Parathyroid adenoma (tissue), 2 donors: ENCODE measurements around the gene CARD16.

Experiments used
- H2AFZ ChIP-seq: fragments of 300-600 bp; sonication (generic); one replicate; pipeline ENCODE4 v1.7.0; 2017; ENCODE audit warnings: antibody characterized with exemption, mild to moderate bottlenecking
- H3K27ac ChIP-seq: fragments of 300-600 bp; sonication (generic); one replicate; pipeline ENCODE4 v1.7.0; 2017
- H3K27me3 ChIP-seq: fragments of 300-600 bp; sonication (generic); one replicate; pipeline ENCODE4 v1.7.0; 2017; ENCODE audit warnings: low read length; ENCODE audit not compliant: control insufficient read depth, insufficient read depth
- H3K36me3 ChIP-seq: fragments of 300-600 bp; sonication (generic); one replicate; pipeline ENCODE4 v1.7.0; 2017; ENCODE audit warnings: low read length; ENCODE audit not compliant: control insufficient read depth, insufficient read depth
- H3K4me1 ChIP-seq: fragments of 300-600 bp; sonication (generic); one replicate; pipeline ENCODE4 v1.7.0; 2017; ENCODE audit warnings: control low read depth
- H3K4me2 ChIP-seq: fragments of 300-600 bp; sonication (generic); one replicate; pipeline ENCODE4 v1.7.0; 2017; ENCODE audit warnings: low read length
- H3K4me3 ChIP-seq: fragments of 300-600 bp; sonication (generic); one replicate; pipeline ENCODE4 v1.7.0; 2017; ENCODE audit warnings: low read depth, low read length
- H3K79me2 ChIP-seq: fragments of 300-600 bp; sonication (generic); one replicate; pipeline ENCODE4 v1.7.0; 2017; ENCODE audit warnings: control low read depth
- H3K9ac ChIP-seq: fragments of 300-600 bp; sonication (generic); one replicate; pipeline ENCODE4 v1.7.0; 2017; ENCODE audit warnings: mild to moderate bottlenecking
- H3K9me3 ChIP-seq: fragments of 300-600 bp; sonication (generic); one replicate; pipeline ENCODE4 v1.7.0; 2017; ENCODE audit warnings: low read length; ENCODE audit not compliant: control insufficient read depth
- CTCF ChIP-seq: fragments of 300-600 bp; sonication (generic); IDR thresholded peaks from one replicate; pipeline ENCODE4 v1.7.0; 2017; ENCODE audit warnings: antibody characterized with exemption, mild to moderate bottlenecking
- donor health status: primary hyperparathyroidism.

CARD16 gene

DNA sequence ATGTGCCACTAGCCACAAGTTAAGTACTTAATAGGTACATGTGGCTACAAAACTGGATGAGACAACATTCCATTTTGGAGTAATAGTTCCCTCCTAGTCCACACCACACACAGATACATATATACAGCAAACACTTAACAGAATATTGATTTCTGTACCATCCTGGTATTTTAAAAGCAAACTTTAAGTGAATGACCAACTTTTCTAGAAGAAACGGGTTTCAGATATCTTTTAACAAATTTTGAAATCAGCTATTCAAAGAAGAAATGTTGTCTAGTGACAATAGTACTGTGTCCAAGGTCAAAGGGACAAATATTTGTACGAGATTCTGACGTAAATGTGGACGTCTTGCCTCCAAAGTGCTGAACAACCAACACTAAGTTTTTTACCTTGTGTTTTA lies 12.3 kb upstream of the CARD16 start:
- Histone ChIP-seq H3K27ac (no peak overlapping the region), H3K36me3 (no peaks in the 10 kb centered on the region), H3K79me2 (no peaks in the 10 kb centered on the region), H3K4me3 (no peak overlapping the region), H3K4me2 (no peak overlapping the region), H3K27me3 (no peaks in the 10 kb centered on the region), H2AFZ (no peak overlapping the region), H3K9me3 (no peaks in the 10 kb centered on the region), H3K9ac (no peak overlapping the region), H3K4me1 (no peaks in the 10 kb centered on the region)
- TF ChIP-seq CTCF = no peak

DNA sequence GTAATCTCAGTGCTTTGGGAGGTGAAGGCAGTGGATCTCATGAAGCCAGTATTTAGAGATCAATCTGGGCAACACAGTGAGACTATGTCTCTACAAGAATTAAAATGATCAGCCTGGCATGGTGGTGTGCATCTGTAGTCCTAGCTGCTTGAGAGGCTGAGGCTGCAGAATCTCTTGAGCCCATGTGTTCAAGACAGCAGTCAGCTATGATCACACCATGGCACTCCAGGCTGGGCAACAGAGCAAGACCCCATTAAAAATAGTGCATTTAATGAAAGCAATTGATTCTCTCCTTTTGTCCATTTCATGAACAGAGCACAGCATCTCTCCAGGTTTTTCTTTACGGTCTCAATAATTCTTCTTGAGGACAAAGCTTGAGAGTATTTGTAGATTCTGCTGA lies 11.3 kb upstream of the CARD16 start:
- H3K4me1 ChIP-seq = no peaks in the 10 kb centered on the region
- H3K9me3 ChIP-seq = no peaks in the 10 kb centered on the region
- no peak overlapping the region for H3K27ac ChIP-seq

GRCh38 chr11:105054723-105055493 lies 9.8 kb upstream of the CARD16 start:
- Histone ChIP-seq H3K9ac (no peak overlapping the region), H3K4me1 (no peaks in the 10 kb centered on the region), H3K27me3 (no peaks in the 10 kb centered on the region), H3K27ac (no peak overlapping the region), H2AFZ (no peak overlapping the region), H3K36me3 (no peaks in the 10 kb centered on the region), H3K4me3 (no peak overlapping the region), H3K79me2 (no peaks in the 10 kb centered on the region), H3K4me2 (no peak overlapping the region), H3K9me3 (no peaks in the 10 kb centered on the region)
- no peak for TF ChIP-seq CTCF

More for the DNA sequence above, 11.3 kb upstream of the CARD16 start:
- H2AFZ ChIP-seq = no peak overlapping the region
- TF ChIP-seq CTCF = no peak
- H3K27me3 ChIP-seq = no peaks in the 10 kb centered on the region
- H3K36me3 ChIP-seq = no peaks in the 10 kb centered on the region
- H3K79me2 ChIP-seq = no peaks in the 10 kb centered on the region
- H3K9ac ChIP-seq = no peak overlapping the region
- no peak overlapping the region for H3K4me3 ChIP-seq
- H3K4me2 ChIP-seq = no peak overlapping the region

GRCh38 chr11:105052487-105052886 lies 7.4 kb upstream of the CARD16 start:
- Histone ChIP-seq H3K9ac (no peak overlapping the region), H2AFZ (no peak overlapping the region), H3K9me3 (no peaks in the 10 kb centered on the region), H3K36me3 (no peaks in the 10 kb centered on the region), H3K27ac (no peak overlapping the region), H3K79me2 (no peaks in the 10 kb centered on the region), H3K4me1 (no peaks in the 10 kb centered on the region), H3K27me3 (no peaks in the 10 kb centered on the region), H3K4me2 (no peak overlapping the region), H3K4me3 (no peak overlapping the region)
- no peak for TF ChIP-seq CTCF

DNA sequence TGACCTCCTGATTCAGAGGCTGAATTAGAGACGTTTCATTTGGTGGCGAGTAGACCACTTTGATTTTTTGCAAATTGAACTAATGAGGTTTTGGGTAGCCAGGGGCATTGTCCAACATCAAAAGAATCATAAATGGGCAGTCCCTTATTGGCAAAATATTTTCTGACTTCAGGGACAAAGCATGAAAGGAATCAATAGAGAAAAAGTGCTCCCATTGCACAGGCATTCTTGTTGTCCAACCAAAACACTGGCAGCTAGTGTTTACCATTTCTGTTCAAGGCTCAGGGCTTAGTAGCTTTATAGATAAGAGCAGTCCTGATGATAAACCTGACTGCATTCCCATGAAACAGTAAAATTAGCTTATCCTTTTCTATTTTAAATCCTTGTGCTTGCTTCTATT lies 6.4 kb upstream of the CARD16 start:
- Histone ChIP-seq H3K9ac (no peak overlapping the region), H3K9me3 (no peaks in the 10 kb centered on the region), H3K79me2 (no peaks in the 10 kb centered on the region), H3K4me3 (no peak overlapping the region), H3K4me1 (no peaks in the 10 kb centered on the region), H3K36me3 (no peaks in the 10 kb centered on the region), H3K27me3 (no peaks in the 10 kb centered on the region), H3K4me2 (no peak overlapping the region), H2AFZ (no peak overlapping the region), H3K27ac (no peak overlapping the region)
- TF ChIP-seq CTCF = no peak
